ENCODE results near the gene CYB561A3. TPM values are rescaled to one million over a fixed set of nuclear protein-coding genes. Genes with fewer than 3 reads are reported as not detected.

CYB561A3 gene
- total and polyA plus RNA-seq, 2 experiments from 2014 or later = 9.8 to 30.8 TPM

GRCh38 chr11:61367406-61367805 is 5.7 kb upstream of the CYB561A3 start:
- no peak overlapping the region for H3K4me3 Mint-ChIP-seq

More at GRCh38 chr11:61367406-61367805, 5.7 kb upstream of the CYB561A3 start:
- H4K20me1 ChIP-seq (replicated peaks; ENCODE audit: insufficient read depth) = peaks cover 9% of the 10 kb centered on the region
- no peaks in the 10 kb centered on the region for H3K27me3 ChIP-seq (ENCODE audit: insufficient read depth)
- peaks cover 86% of the 10 kb centered on the region for H3K36me3 Mint-ChIP-seq (ENCODE audit: low read depth)
- DNase-seq (ENCODE audit: low spot score) (no peak), ATAC-seq (no peak)
- peaks cover 44% of the 10 kb centered on the region for H3K36me3 ChIP-seq (ENCODE audit: insufficient read depth)
- H3K27ac Mint-ChIP-seq = no peak overlapping the region
- no peak overlapping the region for H3K4me2 ChIP-seq
- no peak overlapping the region for H3K27ac ChIP-seq (ENCODE audit: low read depth)
- H3K27me3 Mint-ChIP-seq (ENCODE audit: insufficient read depth, low read depth, poor library complexity) = peaks cover 11% of the 10 kb centered on the region
- no peak overlapping the region for H3K4me3 ChIP-seq
- H2AFZ ChIP-seq = no peak overlapping the region
- H3F3A ChIP-seq (replicated peaks; ENCODE audit: low read depth) = peaks cover 10% of the 10 kb centered on the region; the same call in 1 of the 2 replicates
- TF ChIP-seq ZNF331 (CRISPR knock-in tag; IDR thresholded peaks at IDR 0.05; ENCODE audit: low read depth) = no peak
- TF ChIP-seq EZH2 (IDR thresholded peaks at IDR 0.05; ENCODE audit: low read depth, unreplicated experiment) = no peak
- TF ChIP-seq JUNB (IDR thresholded peaks at IDR 0.05; ENCODE audit: unreplicated experiment) = no peak
- no peak for TF ChIP-seq STAT1 (IDR thresholded peaks at IDR 0.05; ENCODE audit: unreplicated experiment)
- TF ChIP-seq ETS1 (IDR thresholded peaks at IDR 0.05) = no peak
- TF ChIP-seq REST (IDR thresholded peaks at IDR 0.05; ENCODE audit: unreplicated experiment) = no peak
- TF ChIP-seq NANOG (IDR thresholded peaks at IDR 0.05; ENCODE audit: borderline replicate concordance) = no peak
- no peak for TF ChIP-seq POLR2AphosphoS5 (IDR thresholded peaks at IDR 0.05; ENCODE audit: low read depth)
- no peak for TF ChIP-seq CREB1 (CRISPR knock-in tag; IDR thresholded peaks at IDR 0.05; ENCODE audit: low read depth)
- no peak for TF ChIP-seq ZNF114 (CRISPR knock-in tag; IDR thresholded peaks at IDR 0.05)
- H3K9me2 ChIP-seq (ENCODE audit: insufficient read depth) = no peaks in the 10 kb centered on the region
- peaks cover 7% of the 10 kb centered on the region; the same call in 2 of the 3 replicates for H3K4me1 Mint-ChIP-seq
- peaks cover 19% of the 10 kb centered on the region for H3K79me2 ChIP-seq (replicated peaks; ENCODE audit: insufficient read depth)
- peaks cover 4% of the 10 kb centered on the region for H3K4me1 ChIP-seq (ENCODE audit: insufficient read depth)
- H3K9me3 Mint-ChIP-seq = peaks cover 20% of the 10 kb centered on the region

All from GM23338 (cell line).